Stimulated activated CD8-positive, alpha-beta memory T cell treated with anti-CD3 and anti-CD28 coated beads, Interleukin-15, amount 100 ng/mL, for 4 hours (primary cell): ENCODE data around the gene PMS1.
A peak's percentile ranks its signal among the peaks of the same experiment; 100 is the strongest.
"Not testable (repeated sequence)": the region's sequence is repeated elsewhere in the genome, so short reads cannot be mapped to it uniquely, and the experiment has no call there.

Source experiments
- DNase-seq, 2 donors: peaks; one replicate each; pipeline ENCODE4 v3.0.0-alpha.2; 2020; ENCODE audit warnings: low read depth in 2 of 2

PMS1 gene

GRCh38 chr2:189783927-189784867, at the start of gene PMS1, which contains the start of gene ORMDL1:
Gene PMS1 (plus strand): TSS chr2:189784450. CDS start chr2:189791810, 7,360 bp downstream.
Gene ORMDL1 (minus strand): TSS chr2:189784339. CDS start chr2:189782595, 1,744 bp downstream.
- DNase-seq, result peak; percentile 86 to 91

GRCh38 chr2:189751080-189751658, 33.1 kb upstream of the PMS1 start:
- DNase-seq, result peak in 1 of 2 donors; percentile 1

- no peak for DNase-seq
Observed at GRCh38 chr2:189756311-189756952, 27.8 kb upstream of the PMS1 start.

GRCh38 chr2:189760154-189760553, 24.1 kb upstream of the PMS1 start:
- not testable (repeated sequence) for DNase-seq

GRCh38 chr2:189762229-189762550, 22.1 kb upstream of the PMS1 start:
- no peak for DNase-seq

- peak; percentile 76 to 87 for DNase-seq
Observed at GRCh38 chr2:189762551-189763298, 21.5 kb upstream of the PMS1 start, which contains the start of gene OSGEPL1. Gene OSGEPL1 (minus strand): TSS chr2:189762792. CDS start chr2:189761640, 1,152 bp downstream.

- DNase-seq, result no peak
Observed at GRCh38 chr2:189763908-189764661, 20.2 kb upstream of the PMS1 start.

- no peak for DNase-seq
Observed at GRCh38 chr2:189770590-189771322, 13.5 kb upstream of the PMS1 start.

- no peak for DNase-seq
Observed at GRCh38 chr2:189772212-189772611, 12.0 kb upstream of the PMS1 start.

GRCh38 chr2:189782221-189782671, 2.0 kb upstream of the PMS1 start:
- DNase-seq, result no peak

- DNase-seq, result no peak
Observed at GRCh38 chr2:189783451-189783926, 761 bp upstream of the PMS1 start.

GRCh38 chr2:189791338-189792042, 7.2 kb downstream of the PMS1 start:
- DNase-seq, result no peak

- DNase-seq, result no peak
Observed at GRCh38 chr2:189794310-189794709, 10.1 kb downstream of the PMS1 start.

- no peak for DNase-seq
Observed at GRCh38 chr2:189797902-189798301, 13.7 kb downstream of the PMS1 start.

GRCh38 chr2:189798312-189799029, 14.2 kb downstream of the PMS1 start:
- DNase-seq, result no peak

GRCh38 chr2:189799030-189799331, 14.7 kb downstream of the PMS1 start:
- DNase-seq, result no peak

GRCh38 chr2:189799531-189799930, 15.3 kb downstream of the PMS1 start:
- DNase-seq, result no peak

- DNase-seq, result no peak
Observed at GRCh38 chr2:189802396-189802912, 18.2 kb downstream of the PMS1 start.

- no peak for DNase-seq
Observed at GRCh38 chr2:189803431-189803830, 19.2 kb downstream of the PMS1 start.
